GM21825 (cell line): ENCODE data around the gene OXCT1.

Source experiments
- ATAC-seq: cut with Tn5 transposase; IDR thresholded peaks from one replicate; pipeline ENCODE4 v1.9.1; 2021; ENCODE audit warnings: mild to moderate bottlenecking, moderate library complexity; ENCODE audit not compliant: unreplicated experiment

The OXCT1 gene

GRCh38 chr5:41869724-41870626 lies at the start of gene OXCT1:
OXCT1 (minus strand) TSS chr5:41870425; CDS start chr5:41870358, 67 bp downstream.
- peak; percentile 93 for ATAC-seq

GRCh38 chr5:41918105-41918504 lies 47.9 kb upstream of the OXCT1 start:
- ATAC-seq, result no peak

GRCh38 chr5:41908374-41909079 lies 38.3 kb upstream of the OXCT1 start:
- no peak for ATAC-seq

- ATAC-seq, result no peak
Measured at GRCh38 chr5:41906151-41906550, 35.9 kb upstream of the OXCT1 start.

- ATAC-seq, result peak; percentile 98
Measured at GRCh38 chr5:41903892-41904799, 33.9 kb upstream of the OXCT1 start, which contains the start of gene RIMOC1. RIMOC1 (plus strand) TSS chr5:41904344; CDS start chr5:41904368, 24 bp downstream.

GRCh38 chr5:41903382-41903891 lies 33.2 kb upstream of the OXCT1 start:
- no peak for ATAC-seq

GRCh38 chr5:41896230-41896629 lies 26.0 kb upstream of the OXCT1 start:
- no peak for ATAC-seq

- peak; percentile 63 for ATAC-seq
Measured at GRCh38 chr5:41893074-41893851, 23.0 kb upstream of the OXCT1 start.

- no peak for ATAC-seq
Measured at GRCh38 chr5:41892031-41892430, 21.8 kb upstream of the OXCT1 start.

GRCh38 chr5:41891066-41891707 lies 21.0 kb upstream of the OXCT1 start:
- ATAC-seq, result no peak

GRCh38 chr5:41885286-41885685 lies 15.1 kb upstream of the OXCT1 start:
- ATAC-seq, result peak; percentile 49

GRCh38 chr5:41883936-41884335 lies 13.7 kb upstream of the OXCT1 start:
- no peak for ATAC-seq

- ATAC-seq, result no peak
Measured at GRCh38 chr5:41883243-41883642, 13.0 kb upstream of the OXCT1 start.

- ATAC-seq, result no peak
Measured at GRCh38 chr5:41882765-41883164, 12.5 kb upstream of the OXCT1 start.

GRCh38 chr5:41878643-41879478 lies 8.6 kb upstream of the OXCT1 start:
- ATAC-seq, result peak; percentile 69

- peak; percentile 29 for ATAC-seq
Measured at GRCh38 chr5:41878173-41878572, 7.9 kb upstream of the OXCT1 start.

- no peak for ATAC-seq
Measured at GRCh38 chr5:41877408-41877807, 7.2 kb upstream of the OXCT1 start.

GRCh38 chr5:41876678-41877077 lies 6.5 kb upstream of the OXCT1 start:
- ATAC-seq, result no peak
